Activated CD4-positive, alpha-beta T cell treated with anti-CD3 and anti-CD28 coated beads, Interleukin-2, amount 10 ng/mL, durations not matched to agents 7 days and 5 days (primary cell): ENCODE results near the gene TRAPPC3L. TPM values are rescaled to one million over a fixed set of nuclear protein-coding genes. Genes with fewer than 3 reads are reported as not detected.

Source experiments
- CTCF ChIA-PET: fragments of 350-600 bp; sonication (Branson Sonifier 250); formaldehyde crosslinking; loops from one replicate; lab custom pipeline; 2021; ENCODE audit warnings: antibody characterized with exemption; lab: Charles Lee
- POLR2A ChIA-PET: fragments of 350-600 bp; sonication (Branson Sonifier 250); formaldehyde crosslinking; loops from one replicate; lab custom pipeline; 2021; ENCODE audit warnings: antibody characterized with exemption; lab: Charles Lee
- DNase-seq: peaks from one replicate; pipeline ENCODE4 v3.0.0-alpha.2; 2020
- H3K27ac Mint-ChIP-seq: one replicate; pipeline ENCODE4 v1.8.0; 2021; ENCODE audit warnings: mild to moderate bottlenecking, moderate library complexity, mixed read lengths
- H3K27me3 Mint-ChIP-seq: one replicate; pipeline ENCODE4 v1.8.0; 2021; ENCODE audit warnings: mixed read lengths
- H3K36me3 Mint-ChIP-seq: one replicate; pipeline ENCODE4 v1.8.0; 2021; ENCODE audit warnings: low read depth, mixed read lengths
- H3K4me1 Mint-ChIP-seq: one replicate; pipeline ENCODE4 v1.8.0; 2021; ENCODE audit warnings: mixed read lengths
- H3K4me3 Mint-ChIP-seq: one replicate; pipeline ENCODE4 v1.8.0; 2021; ENCODE audit warnings: mild to moderate bottlenecking, moderate library complexity, mixed read lengths
- H3K9me3 Mint-ChIP-seq: one replicate; pipeline ENCODE4 v1.8.0; 2021; ENCODE audit warnings: mixed read lengths
- total RNA-seq, 2 experiments: library from RNA; stranded (reverse); gene quantifications; one replicate each; pipeline ENCODE4 v1.2.3, GENCODE V29; 2021

Gene TRAPPC3L
- total RNA-seq, 2 experiments from 2014 or later, result not detected

- Mint-ChIP-seq H3K27me3 (peaks cover 5% of the 10 kb centered on the region), H3K9me3 (no peaks in the 10 kb centered on the region), H3K36me3 (peaks cover 2% of the 10 kb centered on the region), H3K4me3 (peak overlapping the region; percentile 8), H3K4me1 (peaks cover 49% of the 10 kb centered on the region), H3K27ac (no peak overlapping the region)
- CTCF ChIA-PET, result interaction anchor here (1.0 kb wide), 1 partner anchor 22 kb away, joined by 3 read pairs; no protein-coding TSS in a partner anchor
- DNase-seq, result no peak
- POLR2A ChIA-PET, result no interaction called here
Observed at GRCh38 chr6:116568821-116569755, 23.6 kb upstream of the TRAPPC3L start.

- Mint-ChIP-seq H3K4me1 (peaks cover 41% of the 10 kb centered on the region), H3K27me3 (peaks cover 5% of the 10 kb centered on the region), H3K9me3 (no peaks in the 10 kb centered on the region), H3K4me3 (no peak overlapping the region), H3K36me3 (no peaks in the 10 kb centered on the region), H3K27ac (no peak overlapping the region)
- no peak for DNase-seq
- POLR2A ChIA-PET, result no interaction called here
- CTCF ChIA-PET, result no interaction called here
Observed at GRCh38 chr6:116568111-116568510, 22.6 kb upstream of the TRAPPC3L start.

GRCh38 chr6:116564921-116565872 lies 19.7 kb upstream of the TRAPPC3L start:
- Mint-ChIP-seq H3K4me1 (peaks cover 24% of the 10 kb centered on the region), H3K27ac (no peak overlapping the region), H3K9me3 (no peaks in the 10 kb centered on the region), H3K36me3 (no peaks in the 10 kb centered on the region), H3K4me3 (no peak overlapping the region), H3K27me3 (peaks cover 8% of the 10 kb centered on the region)
- no peak for DNase-seq
- POLR2A ChIA-PET, result no interaction called here
- CTCF ChIA-PET, result no interaction called here

- Mint-ChIP-seq H3K36me3 (no peaks in the 10 kb centered on the region), H3K27me3 (peaks cover 8% of the 10 kb centered on the region), H3K4me3 (no peak overlapping the region), H3K9me3 (no peaks in the 10 kb centered on the region), H3K4me1 (peaks cover 16% of the 10 kb centered on the region), H3K27ac (no peak overlapping the region)
- POLR2A ChIA-PET, result no interaction called here
- DNase-seq, result no peak
- CTCF ChIA-PET, result interaction anchor here (0.6 to 0.7 kb wide), 2 partner anchors 65 to 446 kb away, joined by 3 to 4 read pairs; no protein-coding TSS in a partner anchor
Observed at GRCh38 chr6:116564311-116564710, 18.8 kb upstream of the TRAPPC3L start.

GRCh38 chr6:116563830-116564229 lies 18.3 kb upstream of the TRAPPC3L start:
- no peak for DNase-seq
- H3K9me3 Mint-ChIP-seq, result no peaks in the 10 kb centered on the region
- H3K4me3 Mint-ChIP-seq, result no peak overlapping the region
- H3K36me3 Mint-ChIP-seq, result no peaks in the 10 kb centered on the region
- ChIA-PET CTCF (interaction anchor here (0.6 to 0.7 kb wide), 2 partner anchors 66 to 445 kb away, joined by 3 to 4 read pairs; no protein-coding TSS in a partner anchor), POLR2A (no interaction called here)
- peaks cover 8% of the 10 kb centered on the region for H3K27me3 Mint-ChIP-seq
- H3K27ac Mint-ChIP-seq, result no peak overlapping the region
- H3K4me1 Mint-ChIP-seq, result peaks cover 11% of the 10 kb centered on the region

- Mint-ChIP-seq H3K9me3 (no peaks in the 10 kb centered on the region), H3K27ac (no peak overlapping the region), H3K27me3 (peaks cover 10% of the 10 kb centered on the region), H3K36me3 (no peaks in the 10 kb centered on the region), H3K4me3 (no peak overlapping the region), H3K4me1 (peaks cover 10% of the 10 kb centered on the region)
- CTCF ChIA-PET, result interaction anchor here (0.7 to 1.1 kb wide), 4 partner anchors 8 to 275 kb away, joined by 3 to 4 read pairs (median 3); partner anchors contain the start of gene RWDD1
- POLR2A ChIA-PET, result no interaction called here
- DNase-seq, result no peak
Observed at GRCh38 chr6:116562614-116563013, 17.1 kb upstream of the TRAPPC3L start.

- no peaks in the 10 kb centered on the region for H3K9me3 Mint-ChIP-seq
- ChIA-PET POLR2A (no interaction called here), CTCF (interaction anchor here (1.0 kb wide), 1 partner anchor 274 kb away, joined by 3 read pairs; no protein-coding TSS in a partner anchor)
- no peak for DNase-seq
- H3K4me1 Mint-ChIP-seq, result peaks cover 10% of the 10 kb centered on the region
- no peak overlapping the region for H3K4me3 Mint-ChIP-seq
- no peaks in the 10 kb centered on the region for H3K36me3 Mint-ChIP-seq
- H3K27ac Mint-ChIP-seq, result no peak overlapping the region
- peaks cover 10% of the 10 kb centered on the region for H3K27me3 Mint-ChIP-seq
Observed at GRCh38 chr6:116562019-116562403, 16.5 kb upstream of the TRAPPC3L start.

- Mint-ChIP-seq H3K36me3 (no peaks in the 10 kb centered on the region), H3K9me3 (no peaks in the 10 kb centered on the region), H3K4me3 (no peak overlapping the region), H3K27ac (no peak overlapping the region), H3K27me3 (peaks cover 6% of the 10 kb centered on the region), H3K4me1 (peaks cover 10% of the 10 kb centered on the region)
- DNase-seq, result peak; percentile 76
- ChIA-PET POLR2A (no interaction called here), CTCF (interaction anchor here (1.2 to 1.6 kb wide), 2 partner anchors 10 to 16 kb away, joined by 3 to 10 read pairs; partner anchors contain the start of genes RWDD1 and TRAPPC3L)
Observed at GRCh38 chr6:116561377-116562018, 16.0 kb upstream of the TRAPPC3L start.

- DNase-seq, result no peak
- ChIA-PET POLR2A (no interaction called here), CTCF (interaction anchor here (0.6 to 1.6 kb wide), 4 partner anchors 11 to 281 kb away, joined by 3 to 10 read pairs (median 3); partner anchors contain the start of genes RWDD1 and TSPYL1)
- peaks cover 10% of the 10 kb centered on the region for H3K4me1 Mint-ChIP-seq
- H3K27ac Mint-ChIP-seq, result no peak overlapping the region
- no peaks in the 10 kb centered on the region for H3K36me3 Mint-ChIP-seq
- H3K9me3 Mint-ChIP-seq, result no peaks in the 10 kb centered on the region
- peaks cover 12% of the 10 kb centered on the region for H3K27me3 Mint-ChIP-seq
- H3K4me3 Mint-ChIP-seq, result no peak overlapping the region
Observed at GRCh38 chr6:116560130-116560529, 14.6 kb upstream of the TRAPPC3L start.

- CTCF ChIA-PET, result interaction anchor here (1.2 kb wide), 1 partner anchor 14 kb away, joined by 3 read pairs; the partner anchor contains the start of gene RWDD1
- no peak overlapping the region for H3K4me3 Mint-ChIP-seq
- H3K27ac Mint-ChIP-seq, result no peak overlapping the region
- H3K27me3 Mint-ChIP-seq, result peaks cover 21% of the 10 kb centered on the region
- DNase-seq, result no peak
- POLR2A ChIA-PET, result no interaction called here
- no peaks in the 10 kb centered on the region for H3K9me3 Mint-ChIP-seq
- no peaks in the 10 kb centered on the region for H3K4me1 Mint-ChIP-seq
- H3K36me3 Mint-ChIP-seq, result no peaks in the 10 kb centered on the region
Observed at GRCh38 chr6:116557893-116558292, 12.4 kb upstream of the TRAPPC3L start.

GRCh38 chr6:116556814-116557415 lies 11.4 kb upstream of the TRAPPC3L start:
- Mint-ChIP-seq H3K36me3 (no peaks in the 10 kb centered on the region), H3K4me3 (no peak overlapping the region), H3K4me1 (no peaks in the 10 kb centered on the region), H3K9me3 (no peaks in the 10 kb centered on the region), H3K27ac (no peak overlapping the region), H3K27me3 (peaks cover 19% of the 10 kb centered on the region)
- DNase-seq, result no peak
- ChIA-PET CTCF (no interaction called here), POLR2A (no interaction called here)

- CTCF ChIA-PET, result no interaction called here
- no peak for DNase-seq
- H3K9me3 Mint-ChIP-seq, result no peaks in the 10 kb centered on the region
- POLR2A ChIA-PET, result no interaction called here
- H3K36me3 Mint-ChIP-seq, result no peaks in the 10 kb centered on the region
- peaks cover 19% of the 10 kb centered on the region for H3K27me3 Mint-ChIP-seq
- H3K4me3 Mint-ChIP-seq, result no peak overlapping the region
- H3K4me1 Mint-ChIP-seq, result no peaks in the 10 kb centered on the region
- H3K27ac Mint-ChIP-seq, result no peak overlapping the region
Observed at GRCh38 chr6:116556065-116556464, 10.6 kb upstream of the TRAPPC3L start.
